ENCODE results near the gene NPPB.

DNA sequence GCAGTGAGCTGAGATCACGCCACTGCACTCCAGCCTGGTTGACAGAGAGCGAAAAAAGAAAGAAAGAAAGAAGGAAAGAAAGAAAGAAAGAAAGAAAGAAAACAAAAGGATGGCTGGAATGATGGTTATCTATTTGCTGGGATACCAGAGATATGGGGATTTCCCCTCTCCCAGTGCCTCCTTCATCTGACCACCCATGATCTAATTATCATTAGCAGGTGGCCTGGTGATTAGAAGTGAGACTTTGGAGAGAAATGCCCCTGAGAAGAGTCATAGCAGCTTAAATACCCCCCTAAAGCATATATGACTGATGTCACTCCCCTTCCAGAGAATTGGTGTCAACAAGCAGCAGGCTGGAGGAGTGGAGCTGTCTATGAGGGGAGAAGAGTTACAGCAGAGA is 1.3 kb upstream of the NPPB start:
- TF ChIP-seq SETDB1 (IDR thresholded peaks at IDR 0.05; ENCODE audit: low read length) (no peak), EZH2 (IDR thresholded peaks at IDR 0.05; ENCODE audit: borderline replicate concordance, low read depth, low read length) (no peak)

Data from K562 (cell line).